KMS-11 (cell line): ENCODE data around the gene ITPRIPL1.

Source experiments
- H2AFZ ChIP-seq: fragments of 200-600 bp; sonication (generic); 2 replicates; pipeline ENCODE4 v1.6.1; 2016; ENCODE audit warnings: antibody characterized with exemption, mixed run types, low read depth
- H3K27ac ChIP-seq: fragments of 200-600 bp; sonication (generic); 2 replicates; pipeline ENCODE4 v1.6.1; 2016; ENCODE audit warnings: mild to moderate bottlenecking, mixed run types
- H3K27me3 ChIP-seq: fragments of 200-600 bp; sonication (generic); 2 replicates; pipeline ENCODE4 v1.6.1; 2017; ENCODE audit warnings: mild to moderate bottlenecking, low read depth, mixed run types, moderate library complexity; ENCODE audit not compliant: insufficient read depth
- H3K36me3 ChIP-seq: fragments of 200-600 bp; sonication (generic); 2 replicates; pipeline ENCODE4 v1.6.1; 2017; ENCODE audit warnings: mild to moderate bottlenecking, mixed run types; ENCODE audit not compliant: insufficient read depth
- H3K4me1 ChIP-seq: fragments of 200-600 bp; sonication (generic); 2 replicates; pipeline ENCODE4 v1.6.1; 2016; ENCODE audit warnings: mild to moderate bottlenecking, low read depth, mixed run types; ENCODE audit not compliant: poor library complexity, severe bottlenecking
- H3K4me2 ChIP-seq: fragments of 200-600 bp; sonication (generic); 2 replicates; pipeline ENCODE4 v1.7.0; 2016; ENCODE audit warnings: mild to moderate bottlenecking, mixed run types
- H3K4me3 ChIP-seq: fragments of 200-600 bp; sonication (generic); IDR thresholded peaks from 2 replicates; pipeline ENCODE4 v1.6.1; 2017; ENCODE audit warnings: low read depth, low read length, mixed read lengths; ENCODE audit not compliant: insufficient read depth
- H3K79me2 ChIP-seq: fragments of 200-600 bp; sonication (generic); 2 replicates; pipeline ENCODE4 v1.6.1; 2016; ENCODE audit warnings: low read depth, mixed run types; ENCODE audit not compliant: insufficient read depth
- H3K9ac ChIP-seq: fragments of 200-600 bp; sonication (generic); 2 replicates; pipeline ENCODE4 v1.6.1; 2016; ENCODE audit warnings: mild to moderate bottlenecking, mixed run types
- H4K20me1 ChIP-seq: fragments of 200-600 bp; sonication (generic); 2 replicates; pipeline ENCODE4 v1.6.1; 2016; ENCODE audit warnings: mild to moderate bottlenecking, mixed run types; ENCODE audit not compliant: insufficient read depth
- CTCF ChIP-seq: fragments of 200-600 bp; sonication (generic); conservative IDR thresholded peaks from 2 replicates; pipeline ENCODE4 v1.6.1; 2017; ENCODE audit warnings: low read depth, mild to moderate bottlenecking, antibody characterized with exemption, low read length, moderate library complexity, mixed read lengths

ITPRIPL1 gene

GRCh38 chr2:96324721-96325040 lies 436 bp upstream of the ITPRIPL1 start:
- no peak for TF ChIP-seq CTCF

GRCh38 chr2:96325884-96326255 lies 753 bp downstream of the ITPRIPL1 start:
- Histone ChIP-seq H2AFZ (peak overlapping the region; percentile 87), H3K4me1 (peaks cover 48% of the 10 kb centered on the region), H3K27me3 (no peaks in the 10 kb centered on the region), H3K36me3 (no peaks in the 10 kb centered on the region), H3K4me3 (peak overlapping the region; percentile 63), H3K9ac (peak overlapping the region; percentile 79), H4K20me1 (no peaks in the 10 kb centered on the region), H3K79me2 (no peaks in the 10 kb centered on the region; the same call in 1 of the 2 replicates), H3K4me2 (peak overlapping the region; percentile 63), H3K27ac (no peak overlapping the region)
- no peak for TF ChIP-seq CTCF

More at GRCh38 chr2:96324721-96325040, 436 bp upstream of the ITPRIPL1 start:
- H4K20me1 ChIP-seq = no peaks in the 10 kb centered on the region
- peak overlapping the region; percentile 39 for H3K27ac ChIP-seq
- H3K79me2 ChIP-seq = no peaks in the 10 kb centered on the region; the same call in 1 of the 2 replicates
- no peaks in the 10 kb centered on the region for H3K27me3 ChIP-seq
- H3K4me1 ChIP-seq = peaks cover 49% of the 10 kb centered on the region
- no peaks in the 10 kb centered on the region for H3K36me3 ChIP-seq
- peak overlapping the region; percentile 63 for H3K4me2 ChIP-seq
- peak overlapping the region; percentile 87 for H2AFZ ChIP-seq
- peak overlapping the region; percentile 79 for H3K9ac ChIP-seq
- peak overlapping the region; percentile 61 for H3K4me3 ChIP-seq

- H2AFZ ChIP-seq = no peak overlapping the region
- no peak overlapping the region for H3K4me3 ChIP-seq
- no peaks in the 10 kb centered on the region for H3K36me3 ChIP-seq
- H4K20me1 ChIP-seq = no peaks in the 10 kb centered on the region
- no peak overlapping the region for H3K27ac ChIP-seq
- H3K9ac ChIP-seq = no peak overlapping the region
- TF ChIP-seq CTCF = no peak
- H3K4me1 ChIP-seq = peaks cover 48% of the 10 kb centered on the region
- H3K4me2 ChIP-seq = peak overlapping the region; percentile 63; the same call in 1 of the 2 replicates
- H3K79me2 ChIP-seq = no peaks in the 10 kb centered on the region; the same call in 1 of the 2 replicates
- H3K27me3 ChIP-seq = no peaks in the 10 kb centered on the region
Observed at GRCh38 chr2:96326564-96326963, 1.4 kb downstream of the ITPRIPL1 start.

- no peaks in the 10 kb centered on the region for H3K27me3 ChIP-seq
- peaks cover 48% of the 10 kb centered on the region for H3K4me1 ChIP-seq
- no peak overlapping the region for H3K27ac ChIP-seq
- H4K20me1 ChIP-seq = no peaks in the 10 kb centered on the region
- H3K79me2 ChIP-seq = no peaks in the 10 kb centered on the region; the same call in 1 of the 2 replicates
- no peak overlapping the region for H3K4me2 ChIP-seq
- no peak overlapping the region for H2AFZ ChIP-seq
- no peak overlapping the region for H3K9ac ChIP-seq
- H3K36me3 ChIP-seq = no peaks in the 10 kb centered on the region
- H3K4me3 ChIP-seq = no peak overlapping the region
- TF ChIP-seq CTCF = no peak
Observed at GRCh38 chr2:96326990-96327820, 2.1 kb downstream of the ITPRIPL1 start.
